GM12892 (cell line): Measurements from ENCODE around the gene IFT43.

Experiments used
- DNase-seq: peaks from one replicate; pipeline ENCODE4 v3.0.0; 2011; ENCODE audit not compliant: insufficient read length
- FAIRE-seq: peaks from 2 replicates; lab custom pipeline; 2011; peaks lifted over from hg19 to GRCh38; lab: Jason Lieb, UNC
- POLR2A ChIP-seq: IDR thresholded peaks from 2 replicates; pipeline ENCODE4 v1.6.1; 2011; ENCODE audit warnings: low read depth, low read length, control low read depth
- POLR2AphosphoS5 ChIP-seq: IDR thresholded peaks from 2 replicates; pipeline ENCODE4 v1.6.1; 2011; ENCODE audit warnings: low read depth, low read length, control low read depth
- TAF1 ChIP-seq: IDR thresholded peaks from 2 replicates; pipeline ENCODE4 v1.6.1; 2011; ENCODE audit warnings: low read depth, mild to moderate bottlenecking, control low read depth, low read length, borderline replicate concordance

IFT43 gene

DNA sequence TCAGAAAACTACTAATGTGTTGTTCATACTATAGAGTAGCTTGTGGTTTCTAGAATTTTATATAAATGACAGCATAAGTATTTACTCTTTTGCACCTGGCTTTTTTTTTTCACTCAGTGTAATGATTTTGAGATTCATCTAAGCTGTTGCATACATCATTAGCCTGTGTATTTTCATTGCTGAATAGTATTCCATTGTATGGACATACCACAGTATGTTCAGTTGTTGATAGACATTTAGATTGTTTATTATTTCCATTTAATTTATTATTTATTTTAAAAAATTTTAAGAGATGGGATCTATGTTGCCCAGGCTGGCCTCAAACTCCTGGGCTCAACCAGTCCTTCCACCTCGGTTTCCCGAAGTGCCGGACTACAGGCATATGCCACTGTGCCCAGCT lies 80.0 kb downstream of the IFT43 start:
- no peak for FAIRE-seq
- DNase-seq, result no peak
- TF ChIP-seq POLR2AphosphoS5 (no peak), TAF1 (no peak), POLR2A (no peak)

DNA sequence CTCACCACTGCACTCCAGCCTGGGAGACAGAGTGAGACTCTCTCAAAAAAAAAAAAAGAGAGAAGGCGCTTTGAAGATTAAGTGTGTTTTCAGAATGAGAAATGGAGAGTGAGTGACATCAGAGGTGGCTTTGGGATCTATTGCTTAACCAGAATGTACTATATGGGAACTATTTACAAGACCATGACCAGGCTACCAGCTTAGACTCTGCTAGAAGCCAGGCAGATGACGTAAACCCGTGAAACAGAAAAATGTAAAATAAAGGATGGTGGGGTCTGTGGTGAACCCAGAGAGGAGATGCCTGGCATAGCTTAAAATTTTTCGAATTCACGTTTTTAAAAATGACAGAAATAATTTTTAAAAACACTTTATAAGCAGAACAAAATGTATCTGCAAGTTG lies 82.0 kb downstream of the IFT43 start:
- DNase-seq, result no peak
- TF ChIP-seq POLR2A, result no peak
- TF ChIP-seq TAF1, result no peak
- no peak for TF ChIP-seq POLR2AphosphoS5
- no peak for FAIRE-seq

DNA sequence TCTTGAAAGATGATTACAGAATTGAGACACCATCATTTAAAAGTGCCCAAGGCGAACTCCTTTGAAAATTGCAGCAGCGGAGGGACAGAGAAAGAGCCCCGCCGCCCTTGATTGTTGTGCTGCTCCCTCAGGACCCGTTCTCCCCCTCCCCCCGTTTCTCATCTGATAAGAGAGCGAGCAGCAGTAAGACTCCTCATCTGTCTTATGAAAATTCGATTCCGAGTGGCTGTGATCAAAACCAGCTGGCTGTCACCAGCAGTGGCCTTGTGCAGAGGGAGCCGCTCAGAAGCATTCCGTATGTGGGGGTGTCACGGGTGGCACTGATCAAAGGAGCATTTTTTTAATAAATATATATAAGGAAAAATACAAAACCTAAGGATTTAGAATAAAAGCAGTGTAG lies 88.2 kb downstream of the IFT43 start:
- DNase-seq (no peak), FAIRE-seq (no peak)
- no peak for TF ChIP-seq TAF1
- TF ChIP-seq POLR2A, result no peak
- TF ChIP-seq POLR2AphosphoS5, result no peak

DNA sequence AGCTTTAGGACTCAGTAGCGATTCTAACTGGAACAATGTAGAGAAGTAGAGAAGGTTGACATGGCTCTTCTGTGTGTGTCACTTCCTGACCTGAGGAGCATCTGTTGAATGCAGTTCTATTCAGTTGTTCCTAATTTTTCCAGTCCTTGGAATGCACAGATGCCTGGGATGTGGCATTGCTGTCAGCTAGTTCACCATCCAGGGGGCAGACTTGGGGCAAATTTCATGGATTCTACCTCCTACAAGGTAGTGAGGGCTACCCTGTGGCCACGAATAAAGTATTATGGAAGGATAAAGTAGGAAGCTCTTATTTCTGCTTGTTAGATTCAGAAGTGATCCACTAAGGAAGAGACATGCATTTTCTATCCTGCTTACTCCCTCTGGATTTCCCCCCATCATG lies 91.8 kb downstream of the IFT43 start:
- TF ChIP-seq TAF1 (no peak), POLR2AphosphoS5 (no peak), POLR2A (no peak)
- no peak for FAIRE-seq
- DNase-seq, result no peak

DNA sequence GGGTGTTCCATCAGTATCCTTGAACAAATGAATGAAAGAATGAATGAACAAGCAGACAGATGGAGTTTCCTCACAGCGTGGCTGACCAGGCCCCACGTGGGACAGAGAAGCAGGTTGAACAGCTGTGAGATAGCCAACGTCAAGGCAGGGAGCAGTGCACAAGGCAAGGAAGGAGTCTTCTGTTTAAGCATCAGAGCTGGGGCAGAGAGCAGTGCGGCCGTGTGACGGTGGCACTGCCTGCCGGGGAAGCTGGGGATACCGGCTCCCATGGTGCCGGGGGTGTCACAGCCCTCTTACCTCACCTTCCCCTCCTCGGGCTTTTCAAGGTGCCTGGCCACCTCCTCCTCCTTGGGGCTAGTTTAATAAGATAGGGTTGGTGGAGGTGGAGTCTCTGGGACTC lies 92.9 kb downstream of the IFT43 start:
- FAIRE-seq (no peak), DNase-seq (no peak)
- TF ChIP-seq POLR2AphosphoS5, result no peak
- no peak for TF ChIP-seq TAF1

DNA sequence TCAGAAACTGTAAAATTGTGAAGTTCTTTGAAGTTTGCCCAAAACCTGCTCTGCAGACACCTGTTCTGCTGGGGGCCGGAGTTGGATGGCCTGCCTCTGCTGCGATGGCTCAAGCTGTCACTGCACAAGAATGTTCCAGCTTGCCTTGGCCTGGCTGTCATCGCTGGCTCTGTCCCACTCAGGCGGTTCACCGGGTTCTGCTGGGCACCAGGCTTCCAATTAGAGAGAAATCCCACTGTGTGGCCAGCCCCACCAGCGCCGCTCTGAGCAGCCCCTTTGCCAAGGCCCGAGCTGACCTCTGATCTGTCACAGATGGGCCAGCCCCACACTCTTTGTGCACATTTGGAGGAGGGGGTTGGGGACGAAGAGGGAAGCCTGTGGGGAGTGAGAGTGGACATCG lies 94.5 kb downstream of the IFT43 start:
- TF ChIP-seq POLR2A (no peak), POLR2AphosphoS5 (no peak), TAF1 (no peak)
- DNase-seq, result no peak
- FAIRE-seq, result no peak

DNA sequence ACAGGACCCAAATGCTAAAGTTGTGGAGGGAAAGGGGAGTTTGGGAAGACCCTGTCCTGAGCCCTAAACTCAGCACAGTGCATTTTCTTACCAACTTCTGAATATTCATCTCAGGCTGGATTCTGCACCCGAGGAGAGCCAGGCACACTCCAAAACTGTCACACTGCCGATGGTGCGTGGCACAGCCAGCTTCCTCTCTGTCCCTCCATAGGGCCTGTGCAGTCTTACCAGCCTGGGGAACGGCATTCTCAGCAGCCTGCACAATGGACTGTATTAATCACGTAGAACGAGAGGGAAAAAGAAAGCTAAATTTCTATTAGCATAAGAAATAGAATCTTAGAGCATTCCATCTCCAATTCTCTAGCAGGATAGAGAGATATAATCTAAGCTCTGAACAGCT lies 94.9 kb downstream of the IFT43 start:
- FAIRE-seq, result no peak

DNA sequence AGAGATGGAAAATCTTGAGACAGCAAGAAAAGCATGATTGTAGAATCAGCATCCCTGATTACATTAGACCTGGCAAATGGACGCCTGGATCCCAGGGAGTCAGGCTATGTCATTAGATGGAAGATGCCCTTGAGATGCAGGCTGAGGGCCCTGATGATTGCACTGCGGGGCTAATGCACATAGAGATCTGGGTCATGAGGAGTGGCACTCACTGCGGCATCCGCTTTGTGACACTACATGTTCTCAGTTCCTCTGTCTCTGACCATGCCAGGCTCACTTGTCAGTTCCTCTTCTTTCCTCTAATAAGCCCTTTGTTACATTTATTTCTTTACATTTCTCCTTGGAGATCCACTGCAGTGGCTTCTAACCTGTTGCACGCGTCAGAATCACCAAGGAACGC lies 96.1 kb downstream of the IFT43 start:
- DNase-seq, result no peak
- no peak for FAIRE-seq
- TF ChIP-seq POLR2AphosphoS5 (no peak), POLR2A (no peak), TAF1 (no peak)

More for the DNA sequence above, 94.9 kb downstream of the IFT43 start:
- no peak for TF ChIP-seq POLR2AphosphoS5
- no peak for TF ChIP-seq TAF1
- no peak for TF ChIP-seq POLR2A
- no peak for DNase-seq

DNA sequence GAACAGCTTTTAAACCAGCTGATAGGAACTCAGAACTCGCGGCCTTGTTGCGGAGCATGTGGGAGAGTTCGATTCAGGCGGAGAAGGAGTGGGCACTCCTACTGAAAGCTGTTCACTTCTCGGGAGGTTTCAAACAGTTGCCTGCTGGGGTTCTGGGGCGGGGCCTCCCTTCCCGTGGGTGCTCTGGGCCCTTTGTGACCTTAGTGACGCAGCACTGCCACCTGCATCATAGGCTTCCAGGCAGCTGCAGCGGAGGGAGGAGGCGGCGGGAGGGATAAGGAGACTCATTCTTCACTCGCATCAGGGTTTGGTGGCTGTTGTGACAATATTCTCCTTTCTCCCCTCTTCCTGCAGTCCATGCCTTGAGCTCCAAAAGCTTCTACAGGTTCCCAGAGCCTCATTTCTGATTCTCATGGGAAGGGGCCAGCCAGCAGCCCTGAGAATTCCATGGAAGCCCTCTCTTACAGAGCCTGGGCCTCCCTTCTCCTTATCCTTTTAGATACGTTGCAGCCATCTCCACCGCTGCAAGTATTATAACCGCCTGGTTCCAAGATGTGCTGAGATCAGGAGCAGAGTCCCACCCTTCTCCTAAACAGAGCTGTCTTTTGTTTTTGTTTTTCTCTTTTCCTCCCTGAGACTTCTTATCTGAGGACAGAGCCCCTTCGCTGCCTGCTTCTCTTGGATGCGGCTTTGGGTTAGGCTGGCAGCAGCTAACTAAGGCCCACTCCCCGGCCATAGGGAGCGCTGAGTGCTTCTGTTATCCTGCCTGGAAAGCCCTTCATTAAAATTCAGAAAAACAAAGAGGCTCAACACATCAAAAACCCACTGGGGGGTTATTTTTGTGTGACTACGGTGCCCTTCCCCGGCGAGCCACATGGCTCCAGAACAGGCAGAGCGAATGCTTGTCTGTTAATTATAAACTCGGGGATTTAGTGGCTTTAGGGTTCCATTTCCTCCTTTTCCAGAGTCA lies 98.5 kb downstream of the IFT43 start:
- TF ChIP-seq TAF1 (no peak), POLR2A (no peak), POLR2AphosphoS5 (no peak)
- FAIRE-seq, result no peak

DNA sequence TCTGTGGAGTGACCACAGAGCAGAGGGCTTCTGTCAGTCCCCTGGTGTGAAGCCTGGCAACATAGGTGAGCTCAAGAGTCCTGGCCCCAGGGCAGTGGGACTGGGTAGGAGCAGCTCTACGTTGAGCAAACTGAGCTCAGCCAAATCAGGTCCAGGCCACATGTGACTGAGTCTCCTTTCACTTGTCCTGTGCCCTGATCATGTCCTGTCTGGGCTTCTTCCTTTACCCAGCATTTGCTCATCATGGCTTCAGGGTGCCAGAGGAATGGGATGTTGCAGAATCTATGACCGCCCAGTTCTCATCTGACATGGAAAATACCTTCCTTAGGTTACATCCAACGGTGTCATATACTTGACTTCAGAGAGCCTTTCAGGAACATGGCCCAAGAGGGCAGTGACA lies 99.8 kb downstream of the IFT43 start:
- FAIRE-seq (no peak), DNase-seq (no peak)
- TF ChIP-seq POLR2AphosphoS5 (no peak), TAF1 (no peak), POLR2A (no peak)

More for the DNA sequence above, 98.5 kb downstream of the IFT43 start:
- DNase-seq, result no peak

DNA sequence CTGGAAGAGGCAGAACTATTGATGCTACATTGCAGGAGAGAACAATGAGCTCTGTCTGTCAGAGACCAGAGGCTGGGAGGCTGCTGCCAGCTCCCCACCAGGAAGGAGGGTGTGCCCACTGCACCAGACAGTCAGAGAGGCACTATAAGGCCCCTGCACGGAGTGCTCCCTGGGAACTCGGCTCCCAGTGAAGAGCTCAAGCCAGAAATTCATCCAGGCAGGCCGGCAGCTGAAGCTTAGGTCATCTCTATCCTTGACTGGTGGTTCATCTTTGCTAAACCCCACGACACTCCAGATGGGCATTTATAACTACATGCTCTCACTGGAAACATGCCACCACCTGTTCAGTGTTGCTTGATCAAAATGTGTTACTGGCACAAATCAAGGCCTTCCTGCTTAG lies 101.1 kb downstream of the IFT43 start:
- FAIRE-seq (no peak), DNase-seq (no peak)
- TF ChIP-seq POLR2AphosphoS5 (no peak), TAF1 (no peak), POLR2A (no peak)

DNA sequence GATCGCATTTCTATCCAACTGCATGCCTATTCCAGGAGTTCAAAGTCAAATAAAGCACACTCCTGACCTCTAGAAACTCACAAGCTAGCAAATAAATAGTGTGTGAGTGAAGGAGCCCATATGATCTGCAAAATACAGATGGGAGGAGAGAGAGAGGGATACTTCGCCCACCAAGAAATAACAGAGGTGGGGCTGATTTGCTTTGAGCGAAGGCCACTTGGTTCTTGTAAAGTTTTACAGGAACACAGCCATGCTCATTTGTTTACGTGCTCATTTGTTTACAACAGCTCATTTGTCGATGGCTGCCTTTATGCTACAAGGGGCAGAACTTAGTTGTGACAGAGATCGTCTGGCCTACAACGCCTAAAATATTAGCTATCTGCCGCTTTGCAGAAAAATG lies 102.8 kb downstream of the IFT43 start:
- TF ChIP-seq POLR2A, result no peak
- TF ChIP-seq POLR2AphosphoS5, result no peak
- no peak for TF ChIP-seq TAF1
- no peak for FAIRE-seq
- DNase-seq, result no peak
